ENCODE measurements around the gene ZBTB5.
"Not testable (repeated sequence)": the region's sequence is repeated elsewhere in the genome, so short reads cannot be mapped to it uniquely, and the experiment has no call there.

- TF ChIP-seq, protein P1, sequence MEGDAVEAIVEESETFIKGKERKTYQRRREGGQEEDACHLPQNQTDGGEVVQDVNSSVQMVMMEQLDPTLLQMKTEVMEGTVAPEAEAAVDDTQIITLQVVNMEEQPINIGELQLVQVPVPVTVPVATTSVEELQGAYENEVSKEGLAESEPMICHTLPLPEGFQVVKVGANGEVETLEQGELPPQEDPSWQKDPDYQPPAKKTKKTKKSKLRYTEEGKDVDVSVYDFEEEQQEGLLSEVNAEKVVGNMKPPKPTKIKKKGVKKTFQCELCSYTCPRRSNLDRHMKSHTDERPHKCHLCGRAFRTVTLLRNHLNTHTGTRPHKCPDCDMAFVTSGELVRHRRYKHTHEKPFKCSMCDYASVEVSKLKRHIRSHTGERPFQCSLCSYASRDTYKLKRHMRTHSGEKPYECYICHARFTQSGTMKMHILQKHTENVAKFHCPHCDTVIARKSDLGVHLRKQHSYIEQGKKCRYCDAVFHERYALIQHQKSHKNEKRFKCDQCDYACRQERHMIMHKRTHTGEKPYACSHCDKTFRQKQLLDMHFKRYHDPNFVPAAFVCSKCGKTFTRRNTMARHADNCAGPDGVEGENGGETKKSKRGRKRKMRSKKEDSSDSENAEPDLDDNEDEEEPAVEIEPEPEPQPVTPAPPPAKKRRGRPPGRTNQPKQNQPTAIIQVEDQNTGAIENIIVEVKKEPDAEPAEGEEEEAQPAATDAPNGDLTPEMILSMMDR (conservative IDR thresholded peaks at IDR 0.05), result not testable (repeated sequence)
- TF ChIP-seq EZH2 (IDR thresholded peaks at IDR 0.05; ENCODE audit: low read depth), result not testable (repeated sequence)
These were observed 44.8 kb upstream of the ZBTB5 start for GRCh38 chr9:37510053-37510452.

All from PC-9 (cell line).